ENCODE data around the gene CAMSAP2.

CAMSAP2 gene

GRCh38 chr1:200886594-200886993 is 147.9 kb downstream of the CAMSAP2 start:
- TF ChIP-seq CTCF (IDR thresholded peaks at IDR 0.05; ENCODE audit: low read depth, low read length): no peak
- no peak for DNase-seq (ENCODE audit: extremely low read depth, low read depth)

- TF ChIP-seq CTCF (IDR thresholded peaks at IDR 0.05; ENCODE audit: low read depth, low read length): no peak
- no peak for DNase-seq (ENCODE audit: extremely low read depth, low read depth)
These were observed 148.3 kb downstream of the CAMSAP2 start for GRCh38 chr1:200887036-200887435.

GRCh38 chr1:200887772-200888348 is 149.2 kb downstream of the CAMSAP2 start:
- DNase-seq (ENCODE audit: extremely low read depth, low read depth): no peak
- no peak for TF ChIP-seq CTCF (IDR thresholded peaks at IDR 0.05; ENCODE audit: low read depth, low read length)

- no peak for TF ChIP-seq CTCF (IDR thresholded peaks at IDR 0.05; ENCODE audit: low read depth, low read length)
- no peak for DNase-seq (ENCODE audit: extremely low read depth, low read depth)
These were observed 149.7 kb downstream of the CAMSAP2 start for GRCh38 chr1:200888349-200888838.

GRCh38 chr1:200889571-200889970 is 150.9 kb downstream of the CAMSAP2 start:
- TF ChIP-seq CTCF (IDR thresholded peaks at IDR 0.05; ENCODE audit: low read depth, low read length): no peak
- no peak for DNase-seq (ENCODE audit: extremely low read depth, low read depth)

GRCh38 chr1:200890027-200890426 is 151.3 kb downstream of the CAMSAP2 start:
- no peak for DNase-seq (ENCODE audit: extremely low read depth, low read depth)
- TF ChIP-seq CTCF (IDR thresholded peaks at IDR 0.05; ENCODE audit: low read depth, low read length): no peak

- DNase-seq (ENCODE audit: extremely low read depth, low read depth): no peak
These were observed 152.4 kb downstream of the CAMSAP2 start for GRCh38 chr1:200890818-200891773.

More at GRCh38 chr1:200890818-200891773, 152.4 kb downstream of the CAMSAP2 start:
- TF ChIP-seq CTCF (IDR thresholded peaks at IDR 0.05; ENCODE audit: low read depth, low read length): peak; percentile 48

Data from AG09319 (cell line).